K562 (cell line): ENCODE measurements around the gene APLF. TPM values are rescaled to one million over a fixed set of nuclear protein-coding genes. Genes with fewer than 3 reads are reported as not detected.

Experiments used
- ATAC-seq: fragments of 200-7000 bp; cut with Tn5 transposase; 3 replicates; pipeline ENCODE4 v1.9.1; 2020; ENCODE audit warnings: moderate library complexity
- BruUV-seq: library from RNA; stranded (reverse); fragments of 400-500 nt; replicated peaks from 2 replicates; lab custom pipeline; 2021; lab: Mats Ljungman, UMichigan
- CTCF ChIA-PET: fragments of 300-600 bp; formaldehyde crosslinking; extraction: SDS; loops from one replicate; lab custom pipeline; 2021; ENCODE audit warnings: low intra/inter-chr PET ratio; lab: Yijun Ruan, JAX
- POLR2A ChIA-PET: fragments of 300-600, 350-650 bp; sonication (Branson Sonifier 250); formaldehyde crosslinking; extraction: SDS; loops from one replicate; lab custom pipeline; 2021; ENCODE audit warnings: antibody characterized with exemption, inconsistent platforms; lab: Yijun Ruan, JAX
- DNase-seq, 4 experiments: peaks; one replicate each; pipeline versions ENCODE4 v3.0.0 to v3.0.0-alpha.2; 2011 to 2018; ENCODE audit warnings: low spot score in 3 of 4, mixed read lengths in 3 of 4; ENCODE audit errors: extremely low read depth in 1 of 4
- FAIRE-seq: peaks from 2 replicates; lab custom pipeline; 2011; peaks lifted over from hg19 to GRCh38; lab: Jason Lieb, UNC
- H2AFZ ChIP-seq: 2 replicates; pipeline ENCODE4 v1.6.0; 2011; ENCODE audit warnings: low read depth, low read length, control low read depth, inconsistent platforms
- H3K27ac ChIP-seq: fragments of 200-600 bp; 3 replicates; pipeline ENCODE4 v1.8.0; 2011; ENCODE audit warnings: low read depth, mild to moderate bottlenecking, control low read depth, inconsistent platforms, low read length, moderate library complexity, mixed read lengths; ENCODE audit errors: extremely low read depth
- H3K27me3 ChIP-seq, 2 experiments: fragments of 300-600 bp in 1 of 2; 2 replicates in 1 of 2; 3 replicates in 1 of 2; pipeline versions ENCODE4 v1.6.0 to v1.8.0; 2011; ENCODE audit warnings: inconsistent platforms in 2 of 2, low read length in 2 of 2, mild to moderate bottlenecking in 1 of 2, mixed read lengths in 1 of 2, moderate library complexity in 1 of 2; ENCODE audit not compliant: control insufficient read depth in 2 of 2, insufficient read depth in 2 of 2
- H3K36me3 ChIP-seq: fragments of 300-600 bp; 3 replicates; pipeline ENCODE4 v1.8.0; 2011; ENCODE audit warnings: mild to moderate bottlenecking, low read length, inconsistent platforms; ENCODE audit not compliant: control insufficient read depth, insufficient read depth
- H3K4me1 ChIP-seq, 2 experiments: fragments of 200-600 bp in 1 of 2; replicated peaks in 1 of 2; 2 replicates in 1 of 2; 3 replicates in 1 of 2; pipeline versions ENCODE4 v1.5.1 to v1.8.0; 2011; ENCODE audit warnings: inconsistent platforms in 2 of 2, low read length in 2 of 2, mild to moderate bottlenecking in 1 of 2, mixed read lengths in 1 of 2, moderate library complexity in 1 of 2; ENCODE audit not compliant: control insufficient read depth in 2 of 2, insufficient read depth in 2 of 2
- H3K4me2 ChIP-seq: 2 replicates; pipeline ENCODE4 v1.6.1; 2011; ENCODE audit warnings: low read length, control low read depth, inconsistent platforms, mixed read lengths; ENCODE audit not compliant: insufficient read depth
- H3K4me3 ChIP-seq: fragments of 200-600 bp; sonication (generic), shearing (Covaris generic); 2 replicates; pipeline ENCODE4 v1.5.1; 2016; ENCODE audit warnings: control low read depth, inconsistent platforms
- H3K79me2 ChIP-seq: fragments of 200-600 bp; 3 replicates; pipeline ENCODE4 v1.8.0; 2011; ENCODE audit warnings: low read length, inconsistent platforms; ENCODE audit not compliant: control insufficient read depth, insufficient read depth
- H3K9ac ChIP-seq, 2 experiments: 2 replicates each; pipeline versions ENCODE4 v1.6.0 to v1.6.1; 2011; ENCODE audit warnings: low read depth in 2 of 2, low read length in 2 of 2, control low read depth in 1 of 2, inconsistent platforms in 1 of 2, mild to moderate bottlenecking in 1 of 2, mixed read lengths in 1 of 2; ENCODE audit not compliant: insufficient read depth in 1 of 2
- H3K9me1 ChIP-seq: one replicate; pipeline ENCODE4 v1.6.0; 2011; ENCODE audit warnings: inconsistent platforms, mild to moderate bottlenecking, low read length, moderate library complexity; ENCODE audit not compliant: control insufficient read depth, insufficient read depth
- H3K9me3 ChIP-seq: replicated peaks from 2 replicates; pipeline ENCODE4 v1.5.1; 2011; ENCODE audit warnings: low read depth, low read length, inconsistent platforms; ENCODE audit not compliant: control insufficient read depth, insufficient read depth
- H4K20me1 ChIP-seq: replicated peaks from 2 replicates; pipeline ENCODE4 v1.6.1; 2011; ENCODE audit warnings: low read length, inconsistent platforms, mixed read lengths; ENCODE audit not compliant: control insufficient read depth, insufficient read depth
- BCOR ChIP-seq: fragments of 450-650 bp; IDR thresholded peaks from 2 replicates; pipeline ENCODE4 v1.6.1; 2016
- CEBPZ ChIP-seq: fragments of 150-350 bp; IDR thresholded peaks from 2 replicates; pipeline ENCODE4 v1.6.1; 2014; ENCODE audit warnings: low read depth, mild to moderate bottlenecking, low read length, borderline replicate concordance
- E2F6 ChIP-seq, 2 experiments: IDR thresholded peaks; 2 replicates each; pipeline ENCODE4 v1.6.1; 2011; ENCODE audit warnings: borderline replicate concordance in 1 of 2, control low read depth in 1 of 2, low read depth in 1 of 2, low read length in 1 of 2, mild to moderate bottlenecking in 1 of 2, mixed read lengths in 1 of 2, moderate library complexity in 1 of 2; ENCODE audit not compliant: insufficient read depth in 1 of 2, insufficient read length in 1 of 2, poor library complexity in 1 of 2, severe bottlenecking in 1 of 2; ENCODE audit errors: extremely low read depth in 1 of 2
- ELF4 ChIP-seq: fragments of 450-650 bp; formaldehyde crosslinking; IDR thresholded peaks from 2 replicates; pipeline ENCODE4 v1.4.0; 2022; ENCODE audit warnings: missing genetic modification characterization
- HBP1 ChIP-seq: fragments of 450-650 bp; formaldehyde crosslinking; IDR thresholded peaks from 2 replicates; pipeline ENCODE4 v1.4.0; 2022; ENCODE audit warnings: missing genetic modification characterization
- IRF9 ChIP-seq: fragments of 450-650 bp; IDR thresholded peaks from 2 replicates; pipeline ENCODE4 v1.6.1; 2016; ENCODE audit warnings: missing biosample characterization, missing genetic modification characterization
- JUNB ChIP-seq: fragments of 450-650 bp; formaldehyde crosslinking; conservative IDR thresholded peaks from 2 replicates; pipeline ENCODE4 v1.4.0; 2020; ENCODE audit warnings: mild to moderate bottlenecking
- NFYB ChIP-seq: IDR thresholded peaks from 2 replicates; pipeline ENCODE4 v1.6.1; 2011; ENCODE audit warnings: mild to moderate bottlenecking, moderate library complexity; ENCODE audit not compliant: insufficient read length; ENCODE audit errors: extremely low read depth
- SAFB2 ChIP-seq: fragments of 200-400 bp; formaldehyde crosslinking; IDR thresholded peaks from 2 replicates; pipeline ENCODE4 v1.6.1; 2018; ENCODE audit warnings: borderline replicate concordance, low read length, low read depth, moderate library complexity; ENCODE audit not compliant: severe bottlenecking
- SP1 ChIP-seq: sonication (generic); formaldehyde crosslinking; IDR thresholded peaks from 2 replicates; pipeline ENCODE4 v1.8.1; 2022; ENCODE audit warnings: mild to moderate bottlenecking, missing genetic modification reagents
- ZEB2 ChIP-seq: fragments of 450-650 bp; IDR thresholded peaks from 2 replicates; pipeline ENCODE4 v1.6.1; 2016
- ZNF77 ChIP-seq: fragments of 250-450 bp; sonication (Bioruptor Pico); IDR thresholded peaks from 2 replicates; pipeline ENCODE4 v1.5.0; 2020
- in situ Hi-C: fragments of 300-500 bp; cut with MboI; formaldehyde crosslinking; loops from 4 replicates; pipeline ENCODE4 v1.15.0; 2018; ENCODE audit warnings: inconsistent platforms, mixed read lengths
- intact Hi-C: fragments of 100-400 bp; cut with micrococcal nuclease; formaldehyde crosslinking; loops from 2 replicates; pipeline ENCODE4 v1.14.2; 2022
- polyA plus RNA-seq, 8 experiments: library from polyadenylated mRNA; depleted of rRNA in 4 of 8; stranded (reverse) in 5 of 8; unstranded in 3 of 8; fragments of >200 nt; fragmentation: Nextera tagmentation in 2 of 8; fragmentation: Illumina TruSeq in 1 of 8; extraction: Ambion mirVana in 2 of 8; extraction: Trizol in 1 of 8; gene quantifications; 2 replicates each; pipeline versions ENCODE4 v1.2.1 to v1.2.3, GENCODE V29; 2011 to 2014; ENCODE audit warnings: inconsistent platforms in 1 of 8, missing spikeins in 1 of 8
- total RNA-seq, 7 experiments: library from RNA; depleted of rRNA in 6 of 7; stranded (reverse); fragments of >200 nt in 6 of 7; fragmentation: Illumina TruSeq in 2 of 7; extraction: Trizol in 2 of 7; gene quantifications; 2 replicates each; pipeline versions ENCODE4 v1.2.1 to v1.2.3, GENCODE V29; 2011 to 2021; ENCODE audit warnings: low replicate concordance in 1 of 7

Gene APLF
- total and polyA plus RNA-seq, 9 of the 15 experiments (the other 6 are each of a cell fraction or from before 2014, with no cell fraction given), result 0.07 to 1.1 (median 0.71) TPM

- CTCF ChIA-PET, result no interaction called here
- Histone ChIP-seq H2AFZ (peak overlapping the region; percentile 29), H3K4me3 (no peak overlapping the region), H3K27ac (no peak overlapping the region), H3K4me2 (peak overlapping the region; percentile 11; the same call in 1 of the 2 replicates), H3K36me3 (no peaks in the 10 kb centered on the region), H4K20me1 (no peaks in the 10 kb centered on the region), H3K4me1 (peaks cover 21 to 35% of the 10 kb centered on the region in 2 experiments), H3K79me2 (no peaks in the 10 kb centered on the region), H3K9me1 (no peaks in the 10 kb centered on the region), H3K9me3 (no peaks in the 10 kb centered on the region), H3K27me3 (no peaks in the 10 kb centered on the region; a peak in 1 of 5 replicates), H3K9ac (no peak overlapping the region)
- no TSS peak for BruUV-seq
- FAIRE-seq (peak; percentile 51), DNase-seq (peak in 2 of 4 experiments; percentile 32 to 50), ATAC-seq (peak; percentile 86)
- in situ Hi-C loops, result no loop called here
- POLR2A ChIA-PET, result interaction anchor here (0.6 to 1.2 kb wide), 4 partner anchors 15 to 63 kb away, joined by 3 read pairs; no protein-coding TSS in a partner anchor
- intact Hi-C loops, result no loop called here
- TF ChIP-seq CEBPZ (no peak), HBP1 (CRISPR knock-in tag) (peak; percentile 24; the same call in 1 of the 2 replicates), JUNB (CRISPR knock-in tag) (no peak), SAFB2 (no peak), E2F6 (IDR thresholded peaks at IDR 0.05; ENCODE audit: borderline replicate concordance in 1 of 2, extremely low read depth in 1 of 2, insufficient read depth in 1 of 2, insufficient read length in 1 of 2, low read depth in 1 of 2, low read length in 1 of 2, poor library complexity in 1 of 2, severe bottlenecking in 1 of 2) (no peak), ZNF77 (CRISPR knock-in tag) (no peak), IRF9 (no peak), ZEB2 (no peak), NFYB (peak; percentile 89), ELF4 (CRISPR knock-in tag) (0 out of 2 replicates have a peak, but pooled peaks have one; percentile 43), BCOR (no peak), SP1 (no peak)
Measured at GRCh38 chr2:68434981-68435380, 32.4 kb upstream of the APLF start.
